Gastrocnemius medialis (tissue), 4 donors: ENCODE measurements around the gene PLA2G2F. TPM values are rescaled to one million over a fixed set of nuclear protein-coding genes. Genes with fewer than 3 reads are reported as not detected.

Experiments used
- ATAC-seq, 2 donors: fragments of 150-250 bp; one replicate each; pipeline ENCODE4 v1.9.1; 2016
- DNase-seq, 2 donors: peaks; one replicate each; pipeline ENCODE4 v3.0.0-alpha.2; 2019
- H3K27ac ChIP-seq, 4 donors: fragments of 200-600 bp; sonication (generic); 1 replicate in 1 of 4; 2 replicates in 3 of 4; pipeline ENCODE4 v1.5.1; 2016 to 2018; ENCODE audit warnings: mild to moderate bottlenecking in 2 of 4, moderate library complexity in 1 of 4
- H3K27me3 ChIP-seq, 3 donors: fragments of 200-600 bp; sonication (generic) in 2 of 3; 1 replicate in 1 of 3; 2 replicates in 2 of 3; pipeline versions ENCODE4 v1.5.1 to v1.6.0; 2016 to 2019; ENCODE audit warnings: mild to moderate bottlenecking in 1 of 3, moderate library complexity in 1 of 3
- H3K36me3 ChIP-seq, 2 donors: fragments of 200-600 bp; sonication (generic) in 1 of 2; one replicate each; pipeline ENCODE4 v1.5.1; 2017 to 2018
- H3K4me1 ChIP-seq, 2 donors: fragments of 200-600 bp; sonication (generic) in 1 of 2; one replicate each; pipeline ENCODE4 v1.5.1; 2016 to 2017; ENCODE audit warnings: mild to moderate bottlenecking in 2 of 2
- H3K4me3 ChIP-seq, 4 donors: fragments of 200-600 bp; sonication (generic) in 3 of 4; 1 replicate in 1 of 4; 2 replicates in 3 of 4; pipeline ENCODE4 v1.5.1; 2016 to 2019; ENCODE audit warnings: mild to moderate bottlenecking in 2 of 4
- H3K9me3 ChIP-seq, 3 donors: fragments of 200-600 bp; sonication (generic) in 2 of 3; 1 replicate in 1 of 3; 2 replicates in 2 of 3; pipeline ENCODE4 v1.5.1; 2016 to 2019
- CTCF ChIP-seq, 5 experiments: fragments of 450-650 bp in 3 of 5; fragments of 200-600 bp in 2 of 5; sonication (generic) in 2 of 5; IDR thresholded peaks in 4 of 5; conservative IDR thresholded peaks in 1 of 5; 1 replicate in 4 of 5; 2 replicates in 1 of 5; pipeline ENCODE4 v1.5.1; 2016 to 2019; ENCODE audit warnings: antibody characterized with exemption in 5 of 5, mild to moderate bottlenecking in 3 of 5, moderate library complexity in 3 of 5
- POLR2A ChIP-seq, 2 donors: fragments of 450-650 bp; IDR thresholded peaks; one replicate each; pipeline ENCODE4 v1.6.1; 2017; ENCODE audit warnings: antibody characterized with exemption in 2 of 2, mild to moderate bottlenecking in 2 of 2, moderate library complexity in 2 of 2
- in situ Hi-C, 4 donors: fragments of 200-750 bp; cut with MboI; loops; one replicate each; pipeline versions ENCODE4 v1.15.0 to v1.8.0; 2017; ENCODE audit warnings: low sequenced_read_pairs in 4 of 4
- intact Hi-C: fragments of 100-400 bp; cut with DNase I; formaldehyde crosslinking; loops from one replicate; pipeline ENCODE4 v1.15.1; 2023; ENCODE audit warnings: low total_unique reads
- total RNA-seq, 4 donors: library from RNA; depleted of rRNA; stranded (reverse); fragments of >200 nt; gene quantifications; one replicate each; pipeline versions ENCODE4 v1.1.0 to v1.2.3, GENCODE V29; 2016

PLA2G2F gene
- total RNA-seq, 4 donors from 2014 or later = not detected

- Histone ChIP-seq H3K9me3 (no peaks in the 10 kb centered on the region), H3K27me3 (no peaks in the 10 kb centered on the region), H3K27ac (peak overlapping the region; percentile 26 to 59 (median 46)), H3K4me3 (no peak overlapping the region), H3K4me1 (no peaks in the 10 kb centered on the region), H3K36me3 (no peaks in the 10 kb centered on the region)
- in situ Hi-C loops = no loop called here
- no peak for DNase-seq
- no peak for ATAC-seq
- intact Hi-C loops = no loop called here
- TF ChIP-seq CTCF (IDR thresholded peaks at IDR 0.05 in 4 of 5, conservative IDR thresholded peaks at IDR 0.05 in 1 of 5) (no peak), POLR2A (IDR thresholded peaks at IDR 0.05) (no peak)
Measured at GRCh38 chr1:20093303-20093702, 45.8 kb upstream of the PLA2G2F start.

- TF ChIP-seq POLR2A (IDR thresholded peaks at IDR 0.05) (no peak), CTCF (IDR thresholded peaks at IDR 0.05 in 4 of 5, conservative IDR thresholded peaks at IDR 0.05 in 1 of 5) (no peak)
- DNase-seq (peak; percentile 47 to 74), ATAC-seq (peak; percentile 86 to 88)
- H3K27ac ChIP-seq = peak overlapping the region; percentile 26 to 59 (median 46)
- in situ Hi-C loops (no loop called here), intact Hi-C loops (no loop called here)
- H3K36me3 ChIP-seq = no peaks in the 10 kb centered on the region
- no peaks in the 10 kb centered on the region for H3K9me3 ChIP-seq
- H3K4me3 ChIP-seq = no peak overlapping the region
- no peaks in the 10 kb centered on the region for H3K4me1 ChIP-seq
- H3K27me3 ChIP-seq = no peaks in the 10 kb centered on the region
Measured at GRCh38 chr1:20093940-20094391, 45.2 kb upstream of the PLA2G2F start.

- H3K9me3 ChIP-seq = no peaks in the 10 kb centered on the region
- no peak for ATAC-seq
- no peak for DNase-seq
- no peaks in the 10 kb centered on the region for H3K4me1 ChIP-seq
- no peaks in the 10 kb centered on the region for H3K27me3 ChIP-seq
- intact Hi-C loops = no loop called here
- no peak overlapping the region for H3K4me3 ChIP-seq
- no peaks in the 10 kb centered on the region for H3K36me3 ChIP-seq
- no peak for TF ChIP-seq CTCF (IDR thresholded peaks at IDR 0.05 in 4 of 5, conservative IDR thresholded peaks at IDR 0.05 in 1 of 5)
- no peak for TF ChIP-seq POLR2A (IDR thresholded peaks at IDR 0.05)
- H3K27ac ChIP-seq = no peak overlapping the region
- in situ Hi-C loops = no loop called here
Measured at GRCh38 chr1:20095564-20096434, 43.3 kb upstream of the PLA2G2F start.

GRCh38 chr1:20096840-20097447 lies 42.2 kb upstream of the PLA2G2F start:
- Histone ChIP-seq H3K27ac (no peak overlapping the region), H3K4me1 (no peaks in the 10 kb centered on the region), H3K27me3 (no peaks in the 10 kb centered on the region), H3K9me3 (no peaks in the 10 kb centered on the region), H3K36me3 (no peaks in the 10 kb centered on the region), H3K4me3 (no peak overlapping the region)
- in situ Hi-C loops (no loop called here), intact Hi-C loops (no loop called here)
- DNase-seq (no peak), ATAC-seq (no peak)
- no peak for TF ChIP-seq CTCF (IDR thresholded peaks at IDR 0.05 in 4 of 5, conservative IDR thresholded peaks at IDR 0.05 in 1 of 5)
- no peak for TF ChIP-seq POLR2A (IDR thresholded peaks at IDR 0.05)
